ENCODE data around the gene PCED1B. TPM values are rescaled to one million over a fixed set of nuclear protein-coding genes. Genes with fewer than 3 reads are reported as not detected.

The PCED1B gene
- total RNA-seq, 1 experiment from 2014 or later: 0.86 TPM

DNA sequence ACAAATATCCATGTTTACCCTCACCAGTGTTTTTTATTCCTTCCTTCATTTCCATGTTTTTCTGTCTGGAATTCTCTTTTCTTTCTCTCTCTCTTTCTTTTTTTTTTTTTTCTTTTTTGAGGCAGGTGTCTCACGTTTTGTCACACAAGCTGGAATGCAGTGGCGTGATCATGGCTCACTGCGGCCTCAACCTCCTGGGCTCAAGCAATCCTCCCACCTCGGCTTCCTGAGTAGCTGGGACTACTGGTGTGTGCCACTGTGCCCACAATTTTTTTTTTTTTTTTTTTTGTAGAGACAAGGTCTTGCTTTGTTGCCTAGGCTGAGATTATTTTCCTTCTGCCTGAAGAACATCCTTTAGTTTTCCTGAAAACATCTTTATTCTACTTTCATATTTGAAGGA, 15.4 kb downstream of the PCED1B start:
- Histone ChIP-seq H3K4me1 (ENCODE audit: control insufficient read depth in 1 of 2, insufficient read depth in 2 of 2, low read length in 2 of 2) (no peaks in the 10 kb centered on the region), H4K20me1 (ENCODE audit: insufficient read depth) (no peaks in the 10 kb centered on the region), H3K79me2 (ENCODE audit: insufficient read depth, low read length) (no peaks in the 10 kb centered on the region), H3K9me3 (ENCODE audit: control insufficient read depth in 1 of 2, insufficient read depth in 1 of 2, low read depth in 1 of 2, low read length in 2 of 2) (no peaks in the 10 kb centered on the region), H3K27ac (ENCODE audit: low read depth, low read length) (no peak overlapping the region), H2AFZ (ENCODE audit: low read depth, low read length, poor library complexity, severe bottlenecking) (no peak overlapping the region), H3K4me2 (ENCODE audit: low read length) (no peak overlapping the region), H3K36me3 (ENCODE audit: control insufficient read depth in 1 of 2, insufficient read depth in 2 of 2, low read length in 2 of 2) (no peaks in the 10 kb centered on the region), H3K9me2 (ENCODE audit: insufficient read depth) (no peaks in the 10 kb centered on the region), H3K4me3 (replicated peaks in 1 of 2; ENCODE audit: low read depth in 1 of 2, low read length in 2 of 2) (no peak overlapping the region), H3K9ac (ENCODE audit: low read length) (no peak overlapping the region), H3K27me3 (ENCODE audit: insufficient read depth, low read length) (no peaks in the 10 kb centered on the region)
- no peak for ATAC-seq
- DNase-seq (ENCODE audit: low read depth, low spot score): no peak
- RAD21 ChIA-PET (ENCODE audit: low non-redundant PET in 1 of 2, low total read pairs in 2 of 2, uncharacterized antibody in 2 of 2, unreplicated experiment in 2 of 2): interaction anchor here in 1 of 2 experiments (0.7 kb wide), 1 partner anchor 9 kb away, joined by 3 read pairs; no protein-coding TSS in a partner anchor
- CTCF ChIA-PET: interaction anchor here (0.7 kb wide), 1 partner anchor 609 kb away, joined by 4 read pairs; no protein-coding TSS in a partner anchor
- no TSS peak for BruUV-seq (replicated peaks)
- POLR2A ChIA-PET: no interaction called here
- intact Hi-C loops (cut with micrococcal nuclease): no loop called here
- TF ChIP-seq SP1 (IDR thresholded peaks at IDR 0.05; ENCODE audit: low read depth): no peak
- TF ChIP-seq, protein P1, sequence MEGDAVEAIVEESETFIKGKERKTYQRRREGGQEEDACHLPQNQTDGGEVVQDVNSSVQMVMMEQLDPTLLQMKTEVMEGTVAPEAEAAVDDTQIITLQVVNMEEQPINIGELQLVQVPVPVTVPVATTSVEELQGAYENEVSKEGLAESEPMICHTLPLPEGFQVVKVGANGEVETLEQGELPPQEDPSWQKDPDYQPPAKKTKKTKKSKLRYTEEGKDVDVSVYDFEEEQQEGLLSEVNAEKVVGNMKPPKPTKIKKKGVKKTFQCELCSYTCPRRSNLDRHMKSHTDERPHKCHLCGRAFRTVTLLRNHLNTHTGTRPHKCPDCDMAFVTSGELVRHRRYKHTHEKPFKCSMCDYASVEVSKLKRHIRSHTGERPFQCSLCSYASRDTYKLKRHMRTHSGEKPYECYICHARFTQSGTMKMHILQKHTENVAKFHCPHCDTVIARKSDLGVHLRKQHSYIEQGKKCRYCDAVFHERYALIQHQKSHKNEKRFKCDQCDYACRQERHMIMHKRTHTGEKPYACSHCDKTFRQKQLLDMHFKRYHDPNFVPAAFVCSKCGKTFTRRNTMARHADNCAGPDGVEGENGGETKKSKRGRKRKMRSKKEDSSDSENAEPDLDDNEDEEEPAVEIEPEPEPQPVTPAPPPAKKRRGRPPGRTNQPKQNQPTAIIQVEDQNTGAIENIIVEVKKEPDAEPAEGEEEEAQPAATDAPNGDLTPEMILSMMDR (IDR thresholded peaks at IDR 0.05 in 2 of 3, conservative IDR thresholded peaks at IDR 0.05 in 1 of 3; ENCODE audit: borderline replicate concordance in 1 of 3, insufficient read depth in 1 of 3, low read depth in 2 of 3, low read length in 2 of 3): no peak
- no peak for TF ChIP-seq CBX3 (IDR thresholded peaks at IDR 0.05; ENCODE audit: low read depth)
- TF ChIP-seq, protein P2, sequence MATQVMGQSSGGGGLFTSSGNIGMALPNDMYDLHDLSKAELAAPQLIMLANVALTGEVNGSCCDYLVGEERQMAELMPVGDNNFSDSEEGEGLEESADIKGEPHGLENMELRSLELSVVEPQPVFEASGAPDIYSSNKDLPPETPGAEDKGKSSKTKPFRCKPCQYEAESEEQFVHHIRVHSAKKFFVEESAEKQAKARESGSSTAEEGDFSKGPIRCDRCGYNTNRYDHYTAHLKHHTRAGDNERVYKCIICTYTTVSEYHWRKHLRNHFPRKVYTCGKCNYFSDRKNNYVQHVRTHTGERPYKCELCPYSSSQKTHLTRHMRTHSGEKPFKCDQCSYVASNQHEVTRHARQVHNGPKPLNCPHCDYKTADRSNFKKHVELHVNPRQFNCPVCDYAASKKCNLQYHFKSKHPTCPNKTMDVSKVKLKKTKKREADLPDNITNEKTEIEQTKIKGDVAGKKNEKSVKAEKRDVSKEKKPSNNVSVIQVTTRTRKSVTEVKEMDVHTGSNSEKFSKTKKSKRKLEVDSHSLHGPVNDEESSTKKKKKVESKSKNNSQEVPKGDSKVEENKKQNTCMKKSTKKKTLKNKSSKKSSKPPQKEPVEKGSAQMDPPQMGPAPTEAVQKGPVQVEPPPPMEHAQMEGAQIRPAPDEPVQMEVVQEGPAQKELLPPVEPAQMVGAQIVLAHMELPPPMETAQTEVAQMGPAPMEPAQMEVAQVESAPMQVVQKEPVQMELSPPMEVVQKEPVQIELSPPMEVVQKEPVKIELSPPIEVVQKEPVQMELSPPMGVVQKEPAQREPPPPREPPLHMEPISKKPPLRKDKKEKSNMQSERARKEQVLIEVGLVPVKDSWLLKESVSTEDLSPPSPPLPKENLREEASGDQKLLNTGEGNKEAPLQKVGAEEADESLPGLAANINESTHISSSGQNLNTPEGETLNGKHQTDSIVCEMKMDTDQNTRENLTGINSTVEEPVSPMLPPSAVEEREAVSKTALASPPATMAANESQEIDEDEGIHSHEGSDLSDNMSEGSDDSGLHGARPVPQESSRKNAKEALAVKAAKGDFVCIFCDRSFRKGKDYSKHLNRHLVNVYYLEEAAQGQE (IDR thresholded peaks at IDR 0.05; ENCODE audit: low read depth): no peak
- no peak for TF ChIP-seq EGR1 (IDR thresholded peaks at IDR 0.05; ENCODE audit: low read depth)
- no peak for TF ChIP-seq FOSL1 (IDR thresholded peaks at IDR 0.05; ENCODE audit: low read depth)
- no peak for TF ChIP-seq EZH2 (IDR thresholded peaks at IDR 0.05)
- TF ChIP-seq TCF7L2 (IDR thresholded peaks at IDR 0.05; ENCODE audit: borderline replicate concordance, extremely low read depth, insufficient read depth, insufficient read length): no peak
- no peak for TF ChIP-seq ZFX (IDR thresholded peaks at IDR 0.05)
- TF ChIP-seq RAD21 (IDR thresholded peaks at IDR 0.05; ENCODE audit: low read depth): no peak
- TF ChIP-seq ZBTB33 (IDR thresholded peaks at IDR 0.05; ENCODE audit: extremely low read depth, insufficient replicate concordance, low read length): no peak
- no peak for TF ChIP-seq ATF3 (IDR thresholded peaks at IDR 0.05)
- no peak for TF ChIP-seq SRF (IDR thresholded peaks at IDR 0.05; ENCODE audit: low read depth)
- TF ChIP-seq ELF1 (IDR thresholded peaks at IDR 0.05; ENCODE audit: borderline replicate concordance, low read depth): no peak

Data from HCT116 (cell line).